ENCODE data around the gene CACNA2D4.

The CACNA2D4 gene

DNA sequence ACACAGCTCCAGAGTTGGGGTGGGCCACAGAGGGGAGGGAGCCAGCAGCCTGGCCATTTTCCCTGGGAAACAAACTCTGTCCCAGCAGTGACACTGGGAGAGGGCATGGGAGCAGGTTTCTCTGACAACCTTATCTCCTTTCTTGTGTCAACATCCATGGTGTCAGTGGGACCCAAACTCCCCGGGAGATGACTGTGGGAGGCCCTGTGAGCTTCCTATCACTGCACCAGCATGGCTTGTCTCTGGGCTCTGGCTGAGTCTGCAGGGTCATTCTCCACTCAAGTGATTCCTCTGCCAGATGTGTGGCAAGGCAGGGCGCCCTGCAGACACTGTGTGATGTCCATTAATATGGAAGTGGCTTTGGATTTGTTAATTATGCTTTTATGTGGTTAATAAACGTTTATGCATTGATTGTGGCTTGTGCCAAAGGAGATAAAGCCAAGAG is 88.0 kb downstream of the CACNA2D4 start:
- H3K9ac ChIP-seq, result peak overlapping the region; percentile 28
- no peaks in the 10 kb centered on the region for H3K36me3 ChIP-seq (ENCODE audit: control insufficient read depth, insufficient read depth, low read length)
- TF ChIP-seq, protein P1, sequence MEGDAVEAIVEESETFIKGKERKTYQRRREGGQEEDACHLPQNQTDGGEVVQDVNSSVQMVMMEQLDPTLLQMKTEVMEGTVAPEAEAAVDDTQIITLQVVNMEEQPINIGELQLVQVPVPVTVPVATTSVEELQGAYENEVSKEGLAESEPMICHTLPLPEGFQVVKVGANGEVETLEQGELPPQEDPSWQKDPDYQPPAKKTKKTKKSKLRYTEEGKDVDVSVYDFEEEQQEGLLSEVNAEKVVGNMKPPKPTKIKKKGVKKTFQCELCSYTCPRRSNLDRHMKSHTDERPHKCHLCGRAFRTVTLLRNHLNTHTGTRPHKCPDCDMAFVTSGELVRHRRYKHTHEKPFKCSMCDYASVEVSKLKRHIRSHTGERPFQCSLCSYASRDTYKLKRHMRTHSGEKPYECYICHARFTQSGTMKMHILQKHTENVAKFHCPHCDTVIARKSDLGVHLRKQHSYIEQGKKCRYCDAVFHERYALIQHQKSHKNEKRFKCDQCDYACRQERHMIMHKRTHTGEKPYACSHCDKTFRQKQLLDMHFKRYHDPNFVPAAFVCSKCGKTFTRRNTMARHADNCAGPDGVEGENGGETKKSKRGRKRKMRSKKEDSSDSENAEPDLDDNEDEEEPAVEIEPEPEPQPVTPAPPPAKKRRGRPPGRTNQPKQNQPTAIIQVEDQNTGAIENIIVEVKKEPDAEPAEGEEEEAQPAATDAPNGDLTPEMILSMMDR (IDR thresholded peaks at IDR 0.05), result no peak
- H3K4me2 ChIP-seq (ENCODE audit: low read length), result no peak overlapping the region
- peak overlapping the region; percentile 99 for H3K27ac ChIP-seq
- H3K4me1 ChIP-seq, result peaks cover 42% of the 10 kb centered on the region
- peaks cover 4% of the 10 kb centered on the region for H3K79me2 ChIP-seq
- H3K9me3 ChIP-seq (ENCODE audit: control insufficient read depth, low read length), result no peaks in the 10 kb centered on the region
- peak overlapping the region; percentile 91 for H2AFZ ChIP-seq
- no peaks in the 10 kb centered on the region for H3K27me3 ChIP-seq (ENCODE audit: control insufficient read depth, insufficient read depth, low read length)
- no peak overlapping the region for H3K4me3 ChIP-seq (ENCODE audit: low read depth, low read length)

DNA sequence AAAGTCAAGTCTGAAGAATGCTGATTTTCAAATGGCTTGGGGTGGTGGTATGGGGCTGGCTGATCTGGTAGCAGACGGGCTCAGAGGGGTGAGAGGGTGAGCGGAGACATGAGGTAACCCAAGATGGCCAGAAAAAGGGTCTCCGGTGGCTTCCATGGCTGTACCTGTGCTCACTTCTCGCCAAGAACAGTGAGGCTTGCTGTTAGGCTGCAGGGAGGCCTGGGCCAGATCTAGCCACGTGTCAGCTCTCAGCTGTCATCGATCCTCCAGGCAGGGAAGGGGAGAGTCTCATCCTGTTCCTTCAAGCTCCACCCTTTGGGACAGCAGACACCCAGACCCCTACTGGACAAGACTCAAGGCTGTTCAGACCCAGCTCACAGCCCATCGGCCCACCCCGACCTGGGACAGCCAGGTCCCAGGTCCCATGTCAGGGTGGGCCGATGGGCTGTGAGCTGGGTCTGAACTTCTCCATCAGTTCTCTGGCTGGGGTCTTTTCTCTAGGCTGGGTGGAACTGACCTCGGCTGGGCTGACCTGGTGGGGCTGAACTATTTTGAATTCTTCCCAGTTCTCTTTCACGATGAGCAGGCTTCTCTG is 89.0 kb downstream of the CACNA2D4 start:
- TF ChIP-seq, protein P1 (IDR thresholded peaks at IDR 0.05), result no peak
- no peaks in the 10 kb centered on the region for H3K27me3 ChIP-seq (ENCODE audit: control insufficient read depth, insufficient read depth, low read length)

DNA sequence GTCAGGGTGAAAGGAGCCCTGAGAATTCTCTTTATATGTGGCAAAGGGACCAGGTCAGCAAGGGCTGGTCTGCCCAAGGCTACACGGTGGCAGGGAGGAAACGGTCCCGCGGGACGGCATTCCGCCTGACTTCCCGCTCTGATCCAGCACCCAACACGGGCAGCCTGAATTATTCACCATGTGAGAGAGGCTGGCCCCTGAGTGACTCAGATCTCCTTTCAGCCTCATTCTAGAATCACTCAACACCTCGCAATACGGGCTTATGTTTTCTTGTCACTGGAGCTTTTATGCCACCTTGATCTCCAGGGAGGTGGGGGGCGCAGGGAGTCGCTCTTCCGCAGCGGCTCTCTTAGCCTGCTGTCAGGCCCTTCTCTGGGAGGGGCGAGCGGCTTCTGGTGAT is 89.6 kb downstream of the CACNA2D4 start:
- Histone ChIP-seq H3K9ac (no peak overlapping the region), H3K27me3 (ENCODE audit: control insufficient read depth, insufficient read depth, low read length) (no peaks in the 10 kb centered on the region), H3K4me1 (peaks cover 42% of the 10 kb centered on the region), H3K4me2 (ENCODE audit: low read length) (no peak overlapping the region), H3K9me3 (ENCODE audit: control insufficient read depth, low read length) (no peaks in the 10 kb centered on the region), H2AFZ (peak overlapping the region; percentile 86), H3K36me3 (ENCODE audit: control insufficient read depth, insufficient read depth, low read length) (no peaks in the 10 kb centered on the region), H3K79me2 (peaks cover 4% of the 10 kb centered on the region), H3K4me3 (ENCODE audit: low read depth, low read length) (no peak overlapping the region), H3K27ac (peak overlapping the region; percentile 99)
- TF ChIP-seq, protein P1 (IDR thresholded peaks at IDR 0.05), result no peak

More for the DNA sequence above, 89.0 kb downstream of the CACNA2D4 start:
- Histone ChIP-seq H3K4me2 (ENCODE audit: low read length) (no peak overlapping the region), H3K27ac (peak overlapping the region; percentile 99), H3K9me3 (ENCODE audit: control insufficient read depth, low read length) (no peaks in the 10 kb centered on the region), H3K79me2 (peaks cover 4% of the 10 kb centered on the region), H3K36me3 (ENCODE audit: control insufficient read depth, insufficient read depth, low read length) (no peaks in the 10 kb centered on the region), H3K4me1 (peaks cover 42% of the 10 kb centered on the region), H3K9ac (peak overlapping the region; percentile 14), H3K4me3 (ENCODE audit: low read depth, low read length) (no peak overlapping the region), H2AFZ (peak overlapping the region; percentile 86)

DNA sequence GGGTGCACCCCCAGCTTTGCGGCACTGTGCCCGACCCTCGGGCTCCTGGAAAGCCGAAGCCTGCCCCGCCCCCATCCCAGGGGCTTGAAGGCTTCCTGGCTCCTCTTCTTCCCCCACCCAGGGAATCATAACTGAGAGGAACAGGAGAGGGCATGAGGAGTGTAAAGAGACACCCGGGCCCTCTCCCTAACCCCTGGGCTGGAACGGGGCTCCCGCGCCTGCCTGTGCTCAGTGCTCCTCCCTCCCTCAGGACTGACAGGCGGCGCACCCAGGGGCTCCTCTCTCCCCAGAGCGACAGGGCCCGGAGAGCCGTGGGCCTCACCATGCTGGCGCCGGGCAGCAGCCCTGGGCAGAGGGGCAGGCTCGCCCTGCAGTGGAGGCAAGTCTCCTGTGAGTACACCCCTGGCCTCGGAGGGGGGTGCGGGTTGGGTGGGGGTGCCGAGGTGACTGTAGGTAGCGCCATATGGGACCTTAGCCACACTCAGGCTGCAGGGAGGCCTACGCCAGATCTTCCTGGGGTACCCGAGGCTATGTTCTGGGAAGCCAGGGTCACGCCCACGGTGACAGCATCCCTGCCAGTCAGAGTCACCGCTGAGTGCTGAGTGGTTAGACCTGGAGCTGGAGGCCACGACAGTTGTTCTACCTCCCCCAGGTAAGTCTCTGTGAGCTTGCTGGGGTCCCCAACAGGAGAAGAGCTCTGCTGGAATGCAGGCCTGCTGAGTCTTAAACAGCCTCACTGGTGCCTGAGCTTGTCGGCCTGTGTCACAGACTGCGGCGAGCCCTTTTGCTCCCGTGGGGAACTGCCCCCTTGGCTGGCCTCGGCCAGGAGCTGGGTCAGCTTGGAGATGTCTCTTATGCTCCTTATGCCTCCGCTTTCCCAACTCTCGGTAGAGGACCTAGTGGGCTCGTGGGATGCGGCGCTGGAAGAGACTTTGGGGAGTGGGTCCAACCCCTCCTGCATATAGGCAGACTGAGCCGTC is 90.3 kb downstream of the CACNA2D4 start:
- Histone ChIP-seq H3K4me3 (ENCODE audit: low read depth, low read length) (no peak overlapping the region), H3K9me3 (ENCODE audit: control insufficient read depth, low read length) (no peaks in the 10 kb centered on the region), H3K79me2 (peaks cover 4% of the 10 kb centered on the region), H3K27ac (peak overlapping the region; percentile 99), H3K4me1 (peaks cover 42% of the 10 kb centered on the region), H3K27me3 (ENCODE audit: control insufficient read depth, insufficient read depth, low read length) (no peaks in the 10 kb centered on the region), H3K9ac (no peak overlapping the region), H3K36me3 (ENCODE audit: control insufficient read depth, insufficient read depth, low read length) (no peaks in the 10 kb centered on the region), H3K4me2 (ENCODE audit: low read length) (no peak overlapping the region), H2AFZ (peak overlapping the region; percentile 86)
- TF ChIP-seq, protein P1 (IDR thresholded peaks at IDR 0.05), result no peak
